HFF-Myc (cell line): ENCODE results near the gene F12.

ENCODE experiments used
- DNase-seq: peaks from one replicate; pipeline ENCODE4 v3.0.0-alpha.2; 2011; ENCODE audit warnings: low read depth; ENCODE audit errors: extremely low read depth
- H3K4me3 ChIP-seq: replicated peaks from 2 replicates; pipeline ENCODE4 v1.5.1; 2011; ENCODE audit warnings: low read depth, mild to moderate bottlenecking, control low read depth, low read length
- CTCF ChIP-seq: IDR thresholded peaks from 2 replicates; pipeline ENCODE4 v1.5.1; 2012; ENCODE audit warnings: mild to moderate bottlenecking, low read depth, low read length, control low read depth; ENCODE audit errors: missing control alignments

Gene F12

GRCh38 chr5:177369645-177370440 lies 39.5 kb downstream of the F12 start:
- no peak for TF ChIP-seq CTCF
- no peak overlapping the region for H3K4me3 ChIP-seq

DNA sequence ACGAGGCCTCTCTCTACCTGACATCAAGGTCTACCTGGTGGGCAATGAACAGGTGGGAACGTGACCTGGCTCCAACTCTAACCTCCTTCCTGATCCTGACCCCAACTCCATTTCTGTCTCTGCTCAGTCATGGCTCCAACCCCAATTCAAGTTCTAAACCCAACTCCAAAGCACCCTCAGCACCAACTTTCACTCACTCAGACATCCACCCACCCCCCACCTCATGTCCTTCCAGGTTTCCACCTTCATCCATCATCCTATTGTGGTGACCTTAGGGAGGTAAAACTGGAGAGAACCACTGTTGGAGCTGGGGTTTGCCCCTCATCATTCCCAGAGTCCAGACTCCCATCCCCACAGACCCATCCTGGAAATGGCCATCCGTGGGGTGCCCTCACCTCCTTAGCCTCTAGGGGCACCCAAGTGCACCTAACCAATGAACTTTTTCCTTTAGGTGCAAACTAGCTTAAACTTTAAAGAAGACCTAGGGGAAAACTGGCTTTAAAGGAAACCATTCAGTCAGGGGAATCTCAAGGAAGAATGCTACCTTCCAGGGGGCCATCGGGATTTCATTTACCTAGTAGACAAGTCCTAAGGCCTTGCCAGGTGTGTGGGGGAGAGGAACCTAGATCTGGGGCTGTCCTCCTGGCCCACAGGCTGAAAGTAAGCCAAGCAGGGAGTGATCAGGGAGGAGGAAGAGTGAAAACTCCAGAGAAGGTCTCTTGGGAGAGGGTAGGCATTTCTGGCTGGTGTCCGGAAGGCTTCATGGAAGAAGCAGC lies 40.3 kb downstream of the F12 start:
- no peak overlapping the region for H3K4me3 ChIP-seq
- DNase-seq: no peak
- peak; percentile 75 for TF ChIP-seq CTCF

More at GRCh38 chr5:177369645-177370440, 39.5 kb downstream of the F12 start:
- no peak for DNase-seq

DNA sequence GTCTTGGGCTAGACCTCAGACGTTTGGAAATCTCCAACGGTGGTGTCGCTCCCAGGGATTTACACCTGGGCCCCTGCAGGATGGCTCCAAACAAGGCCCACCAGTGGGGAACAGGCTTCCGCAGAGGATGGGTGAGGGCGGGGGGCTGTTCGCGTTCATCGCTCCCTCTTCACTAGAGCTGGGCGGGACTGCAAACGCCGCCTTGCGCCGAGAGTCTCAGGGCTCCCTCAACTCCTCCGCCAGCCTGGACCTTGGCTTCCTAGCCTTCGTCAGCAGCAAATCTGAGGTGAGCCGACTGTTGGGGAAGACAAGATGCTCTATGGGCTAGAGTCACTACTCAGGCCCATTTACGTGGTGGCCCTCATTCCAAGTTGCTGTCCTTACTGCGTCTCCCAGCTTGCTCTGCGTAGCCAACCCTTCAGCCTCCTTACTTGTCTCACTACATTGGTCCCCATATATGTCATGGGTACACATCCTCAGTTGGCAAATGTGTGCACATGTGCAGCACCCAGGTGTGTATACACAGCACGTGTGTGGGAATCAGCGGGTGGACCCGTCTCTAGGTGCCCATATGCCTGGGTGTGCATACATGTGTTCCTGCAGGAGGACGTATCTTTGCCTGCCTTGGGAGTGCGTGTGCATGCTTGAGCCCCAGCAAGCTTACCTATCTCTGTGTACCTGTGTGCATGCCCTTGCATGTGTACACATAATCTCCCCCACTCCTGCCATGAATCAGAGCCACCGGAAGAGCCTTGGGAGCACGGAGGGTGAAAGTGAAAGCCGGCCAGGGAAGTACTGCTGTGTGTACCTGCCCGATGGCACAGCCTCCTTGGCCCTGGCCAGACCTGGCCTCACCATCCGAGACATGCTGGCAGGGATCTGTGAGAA lies 41.1 kb downstream of the F12 start:
- H3K4me3 ChIP-seq: no peak overlapping the region
- no peak for TF ChIP-seq CTCF
- no peak for DNase-seq

DNA sequence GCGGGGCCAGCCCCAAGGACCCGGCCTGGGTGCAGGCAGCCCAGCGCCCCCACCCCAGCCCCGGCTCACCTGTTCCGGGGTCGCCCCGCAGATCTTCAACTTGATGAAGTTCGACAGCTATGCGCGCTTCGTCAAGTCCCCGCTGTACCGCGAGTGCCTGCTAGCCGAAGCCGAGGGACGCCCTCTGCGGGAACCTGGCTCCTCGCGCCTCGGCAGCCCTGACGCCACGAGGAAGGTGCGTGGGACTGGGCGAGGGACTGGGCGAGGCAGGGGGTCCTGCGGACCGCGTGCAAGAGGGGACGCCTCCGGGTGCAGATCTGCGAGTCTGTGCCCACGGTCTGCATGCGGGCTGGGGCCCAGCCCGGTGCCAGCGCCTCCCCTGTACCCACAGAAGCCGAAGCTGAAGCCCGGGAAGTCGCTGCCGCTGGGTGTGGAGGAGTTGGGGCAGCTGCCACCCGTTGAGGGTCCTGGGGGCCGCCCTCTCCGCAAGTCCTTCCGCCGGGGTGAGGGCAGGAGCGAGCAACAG lies 42.0 kb downstream of the F12 start:
- no peak for DNase-seq
- peak overlapping the region; percentile 31 for H3K4me3 ChIP-seq
- no peak for TF ChIP-seq CTCF

- DNase-seq: peak; percentile 59
- peak overlapping the region; percentile 31 for H3K4me3 ChIP-seq
- no peak for TF ChIP-seq CTCF
Observed at GRCh38 chr5:177366528-177367322, 42.6 kb downstream of the F12 start.
